Head of caudate nucleus (tissue), 42 donors: ENCODE results near the gene KLHL14.
"Not testable (repeated sequence)": the region's sequence is repeated elsewhere in the genome, so short reads cannot be mapped to it uniquely, and the experiment has no call there.

ENCODE experiments used
- DNase-seq, 42 donors: peaks; one replicate each; pipeline versions ENCODE4 v3.0.0 to v3.0.0-alpha.2; 2020 to 2021; ENCODE audit warnings: mixed read lengths in 7 of 42
- intact Hi-C: fragments of 100-400 bp; cut with DNase I; formaldehyde crosslinking; loops from one replicate; pipeline ENCODE4 v1.15.0; 2022

The KLHL14 gene

DNA sequence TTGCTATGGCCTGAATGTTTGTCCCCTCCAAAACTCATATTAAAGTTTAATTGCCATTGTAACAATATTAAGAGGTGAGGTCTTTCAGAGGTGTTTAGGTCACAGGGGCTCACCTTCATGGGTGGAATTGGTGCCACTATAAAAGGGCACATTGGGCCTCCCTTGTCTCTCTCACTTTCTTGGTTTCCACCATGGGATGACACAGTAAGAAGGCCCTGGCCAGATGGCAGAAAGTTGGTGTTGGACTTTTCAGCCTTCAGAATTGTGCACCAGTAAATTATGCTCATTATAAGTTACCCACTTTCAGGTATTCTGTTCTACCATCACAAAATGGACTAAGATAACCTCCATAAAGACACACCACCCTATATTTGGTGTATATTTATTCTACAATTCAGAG is 102.1 kb downstream of the KLHL14 start:
- no peak for DNase-seq
- intact Hi-C loops = no loop called here

DNA sequence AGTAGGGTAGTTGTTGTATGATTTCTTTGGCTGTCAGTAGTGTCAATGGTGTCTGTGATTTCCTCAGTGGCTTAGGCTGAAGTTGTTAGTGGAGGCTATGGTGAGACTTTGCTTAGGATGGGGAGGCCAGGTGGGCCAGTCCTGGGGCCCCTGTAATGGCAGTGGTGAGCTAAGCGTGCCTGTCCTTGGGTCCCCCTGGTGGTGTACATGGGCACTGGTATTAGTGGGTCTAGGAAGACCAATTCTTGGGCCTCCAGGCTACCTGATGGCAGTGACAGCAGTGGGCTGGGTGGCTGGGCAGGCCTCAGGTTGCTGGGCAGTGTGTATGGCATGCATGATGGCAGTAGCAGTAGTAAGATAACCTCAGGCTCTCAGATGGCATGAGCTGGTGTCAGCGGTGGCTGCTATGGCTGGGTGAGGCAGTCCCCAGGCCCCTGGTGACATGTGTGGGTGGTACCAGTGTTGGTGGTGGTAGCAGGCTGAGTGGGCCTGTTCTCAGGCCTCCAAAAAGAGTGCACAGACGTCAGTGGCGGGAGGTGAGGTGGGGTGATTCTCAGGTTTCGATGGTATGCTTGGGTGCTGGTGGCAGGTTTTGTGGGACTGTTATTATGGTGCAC is 103.2 kb downstream of the KLHL14 start:
- intact Hi-C loops = no loop called here
- no peak for DNase-seq

DNA sequence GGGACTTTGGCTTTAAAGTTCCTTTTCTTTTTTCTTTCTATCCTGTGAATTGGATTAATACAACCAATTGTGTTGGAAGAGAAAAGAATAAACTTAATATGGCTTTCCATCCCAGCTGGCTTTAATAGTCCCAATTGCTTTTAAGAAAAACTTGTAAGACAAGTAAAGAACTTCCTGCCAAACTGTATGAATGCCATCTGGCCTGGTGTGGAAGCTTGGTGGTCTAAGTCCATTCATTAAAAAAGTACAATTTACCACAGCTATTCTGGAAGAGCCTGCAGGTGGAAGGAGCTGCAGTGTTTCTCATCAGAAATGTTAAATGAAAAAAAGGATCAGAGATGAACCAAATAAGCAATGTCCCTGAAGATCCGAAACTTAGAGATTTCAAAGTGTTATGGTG is 103.9 kb downstream of the KLHL14 start:
- DNase-seq = no peak
- intact Hi-C loops = no loop called here

DNA sequence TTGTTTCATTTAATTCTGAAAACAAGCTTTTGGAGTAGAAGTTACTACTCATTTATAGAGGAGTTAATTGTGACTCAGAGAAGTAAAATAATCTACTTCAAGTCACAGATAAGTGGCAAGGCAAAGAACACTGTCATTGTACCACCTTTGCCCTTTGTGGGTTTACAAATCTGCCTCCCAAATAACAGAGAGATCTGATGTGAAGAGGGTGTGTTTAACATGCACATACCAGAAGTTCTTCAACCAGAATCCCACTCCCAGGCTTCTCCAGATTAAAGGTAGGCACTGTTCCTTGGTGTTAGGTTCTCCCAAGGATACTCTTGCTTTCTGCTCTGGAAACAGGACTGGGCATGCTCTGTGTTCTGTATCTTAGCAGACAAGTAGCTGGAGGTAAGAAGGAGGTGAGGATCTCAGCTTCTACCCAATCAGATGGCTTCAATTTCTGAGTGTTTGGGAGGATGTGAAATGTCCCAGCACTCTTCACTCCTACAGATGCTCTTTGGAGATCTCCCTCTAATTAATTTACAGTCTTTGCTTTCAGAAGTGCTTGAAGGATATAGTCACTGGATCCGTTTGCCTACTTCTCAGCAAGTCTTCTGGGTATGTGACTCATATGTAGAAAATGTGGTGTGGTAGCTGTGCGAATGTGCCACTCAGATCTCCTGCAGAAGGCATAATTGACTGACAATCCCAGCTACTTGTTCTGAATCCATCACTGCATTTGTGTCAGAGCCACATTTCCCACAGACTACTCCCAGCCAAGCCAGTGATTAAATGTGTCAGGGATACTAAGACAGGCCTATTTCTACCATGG is 111.1 kb downstream of the KLHL14 start:
- intact Hi-C loops = no loop called here
- peak in 14 of 42 donors; percentile 1 to 54 (median 20) for DNase-seq

DNA sequence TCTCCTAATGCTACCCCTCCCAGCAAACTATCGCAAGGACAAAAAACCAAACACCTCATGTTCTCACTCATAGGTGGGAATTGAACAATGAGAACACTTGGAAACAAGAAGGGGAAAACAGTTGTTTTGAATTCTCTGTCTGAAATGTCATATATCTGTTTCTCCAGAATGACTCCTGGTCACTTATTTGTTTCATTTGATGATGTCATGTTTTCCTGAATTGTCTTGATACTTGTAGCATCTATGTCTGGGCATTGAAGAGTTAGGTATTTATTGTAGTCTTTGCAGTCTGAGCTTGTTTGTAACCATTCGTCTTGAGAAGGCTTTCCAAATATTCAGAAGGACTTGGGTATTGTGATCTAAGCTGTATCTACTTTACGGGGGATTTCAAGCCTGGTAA is 118.3 kb downstream of the KLHL14 start:
- DNase-seq, intact Hi-C loops: not testable (repeated sequence)

DNA sequence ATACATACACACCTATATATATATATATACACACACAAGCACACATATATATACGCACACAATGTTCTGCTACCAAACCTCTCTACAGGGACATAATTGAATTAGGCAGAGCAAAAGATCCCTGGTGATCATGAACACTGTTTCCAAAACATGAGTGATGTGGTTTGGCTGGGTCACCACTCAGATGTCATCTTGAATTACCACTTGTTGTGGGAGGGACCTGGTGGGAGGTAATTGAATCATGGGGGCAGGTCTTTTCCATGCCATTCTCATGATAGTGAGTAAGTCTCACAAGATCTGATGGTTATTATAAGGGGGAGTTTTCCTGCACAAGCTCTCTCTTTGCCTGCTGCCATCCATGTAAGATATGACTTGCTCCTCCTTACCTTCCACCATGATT is 135.2 kb downstream of the KLHL14 start:
- intact Hi-C loops, DNase-seq: not testable (repeated sequence)

DNA sequence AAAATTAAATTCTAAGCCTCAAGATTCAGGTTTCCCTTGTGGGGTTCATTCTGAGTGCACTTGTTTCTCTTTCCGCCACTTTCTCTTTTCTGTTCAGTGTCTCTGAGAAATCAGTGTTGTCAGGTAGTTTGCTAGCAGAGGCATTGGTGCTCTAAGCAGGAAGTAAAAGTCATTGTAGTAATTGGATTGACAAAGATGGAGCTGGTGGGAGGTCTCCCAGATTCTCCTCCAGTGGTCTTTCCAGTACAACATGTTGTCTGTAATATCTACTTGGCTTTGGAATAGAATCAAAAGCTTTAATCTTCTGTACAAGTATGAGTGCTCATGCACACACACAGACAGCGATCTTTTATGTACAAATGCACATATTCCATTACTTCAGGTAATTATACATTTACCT is 135.6 kb downstream of the KLHL14 start:
- intact Hi-C loops = no loop called here

DNA sequence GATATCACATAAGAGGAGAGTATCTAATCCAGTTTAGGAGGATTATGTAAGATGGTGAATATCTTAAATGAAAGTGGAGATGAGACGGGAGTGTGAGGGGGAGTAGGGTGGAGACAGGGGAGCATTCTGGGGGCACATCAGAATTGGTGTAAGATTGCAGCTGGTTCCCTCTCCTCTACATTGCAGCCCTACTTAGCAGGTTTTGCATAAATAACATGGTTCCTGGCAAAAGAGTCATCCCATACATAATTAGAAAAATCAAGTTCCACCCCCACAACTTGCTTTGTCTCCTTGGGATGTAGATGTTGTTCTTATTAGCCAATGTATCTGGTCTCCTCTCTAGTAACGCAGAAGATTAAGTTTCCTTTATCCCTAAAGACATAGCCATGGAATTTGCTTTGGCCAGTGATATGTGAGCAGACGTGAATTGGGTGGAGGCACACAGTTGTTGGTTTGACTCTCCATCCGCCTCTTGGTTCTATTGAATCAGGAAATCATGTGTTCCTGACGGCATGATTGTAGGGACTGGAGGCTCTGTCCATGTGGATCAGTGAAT is 137.9 kb downstream of the KLHL14 start:
- DNase-seq = no peak
- intact Hi-C loops = no loop called here

More for the DNA sequence above, 135.6 kb downstream of the KLHL14 start:
- DNase-seq = no peak

DNA sequence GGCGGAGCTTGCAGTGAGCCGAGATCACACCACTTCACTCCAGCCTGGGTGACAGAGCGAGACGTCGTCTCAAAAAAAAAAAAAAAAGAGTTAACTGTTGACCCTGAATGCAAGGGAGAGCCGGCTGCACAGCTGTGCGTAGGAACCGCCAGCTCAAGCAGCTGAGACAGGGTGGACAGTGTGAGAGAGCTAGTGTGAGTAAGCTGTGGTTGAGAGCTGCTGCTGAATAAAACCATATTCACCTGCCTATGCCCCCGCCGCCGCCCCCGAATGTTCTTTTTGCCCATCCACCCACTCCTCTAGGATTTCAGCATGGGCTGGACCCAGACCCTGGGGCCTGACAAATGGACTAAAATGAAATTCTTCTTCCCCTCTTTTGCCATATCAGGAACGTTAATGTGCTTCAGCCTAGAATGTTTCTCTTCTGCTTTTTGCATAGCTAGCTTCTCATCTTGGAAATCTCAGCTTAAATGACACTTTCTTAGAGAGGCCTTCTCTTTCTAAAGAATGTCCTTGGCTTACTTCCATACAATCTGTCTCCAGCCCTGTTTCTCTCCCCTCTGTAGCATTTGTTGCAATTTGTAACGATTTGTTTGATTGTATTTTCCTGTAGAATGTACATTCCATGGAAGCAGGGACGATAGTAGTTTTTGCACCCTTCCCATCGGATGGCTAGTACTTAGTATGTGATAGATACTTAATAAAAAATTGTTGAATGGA is 142.7 kb downstream of the KLHL14 start:
- intact Hi-C loops = no loop called here
- no peak for DNase-seq

DNA sequence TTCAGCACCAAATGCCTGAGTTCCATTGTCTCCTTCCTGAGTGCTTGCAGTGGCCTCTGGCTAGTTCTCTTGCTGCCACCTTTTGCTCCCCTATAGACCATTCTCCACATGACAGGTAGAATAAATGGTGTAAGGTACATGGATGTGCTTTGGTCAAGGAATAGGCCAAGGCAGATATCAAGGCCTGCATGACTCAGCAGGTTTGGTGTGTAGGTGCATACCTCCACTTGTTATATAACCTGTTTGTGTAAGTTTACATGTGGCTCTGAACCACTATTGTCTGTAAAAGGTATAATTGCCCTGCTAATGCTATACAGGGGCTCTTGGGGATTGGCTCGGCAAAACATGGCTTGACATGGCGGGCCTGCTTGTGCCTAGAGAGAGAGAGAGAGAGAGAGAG is 143.5 kb downstream of the KLHL14 start:
- no peak for DNase-seq
- intact Hi-C loops = no loop called here

DNA sequence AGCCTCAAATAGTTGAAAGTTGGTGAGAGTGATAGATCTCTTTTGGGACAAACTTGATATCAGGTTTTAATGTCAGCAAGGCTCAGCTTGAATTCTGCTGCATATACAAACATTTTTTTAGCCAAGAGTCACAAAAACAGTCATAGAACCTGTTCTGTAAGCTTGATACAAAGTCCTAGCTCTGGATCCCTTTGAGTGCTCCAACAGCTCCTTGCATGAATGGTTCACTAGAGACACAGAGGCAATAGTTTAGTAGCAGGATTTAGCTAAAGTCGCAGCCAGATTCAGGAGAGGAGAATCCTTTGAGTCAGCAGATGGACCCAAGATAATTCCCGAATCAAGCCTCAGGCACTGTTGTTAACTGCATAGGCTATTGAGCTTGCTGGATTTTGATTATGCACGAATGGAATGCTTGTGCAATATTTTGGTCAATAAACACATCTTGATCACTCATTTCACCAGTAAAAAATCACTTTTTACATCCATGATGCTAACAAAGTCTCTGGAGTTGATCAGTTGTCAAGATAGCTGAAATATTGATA is 148.6 kb downstream of the KLHL14 start:
- intact Hi-C loops = no loop called here
- DNase-seq = no peak

DNA sequence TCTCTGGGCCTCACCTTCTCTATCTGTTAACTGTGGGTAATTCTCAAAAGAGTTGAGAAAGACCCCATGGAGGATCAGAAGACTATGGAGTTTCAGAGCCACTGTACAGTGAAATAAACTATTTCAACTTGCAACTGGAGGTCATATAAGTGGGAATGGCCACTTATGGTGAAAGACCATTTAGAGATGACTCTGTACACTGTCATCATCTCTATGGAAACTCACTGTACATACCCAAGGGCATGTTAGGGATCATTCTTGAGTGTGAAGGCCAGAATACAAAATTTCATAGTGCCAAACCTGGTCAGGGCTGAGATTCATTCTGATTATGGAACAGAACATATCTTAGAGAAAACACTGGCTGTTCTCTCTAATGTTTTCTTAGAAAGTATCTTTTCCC is 149.3 kb downstream of the KLHL14 start:
- intact Hi-C loops = no loop called here
- DNase-seq = no peak
